GM12873 (cell line): ENCODE measurements around the gene B3GALNT2.

Experiments used
- TF ChIP-seq, protein P1 (sequence below): IDR thresholded peaks from 2 replicates; pipeline ENCODE4 v1.5.1; 2012; ENCODE audit warnings: low read depth, mild to moderate bottlenecking, moderate library complexity, low read length, control low read depth; ENCODE audit not compliant: insufficient read depth; ENCODE audit errors: missing control alignments

B3GALNT2 gene

DNA sequence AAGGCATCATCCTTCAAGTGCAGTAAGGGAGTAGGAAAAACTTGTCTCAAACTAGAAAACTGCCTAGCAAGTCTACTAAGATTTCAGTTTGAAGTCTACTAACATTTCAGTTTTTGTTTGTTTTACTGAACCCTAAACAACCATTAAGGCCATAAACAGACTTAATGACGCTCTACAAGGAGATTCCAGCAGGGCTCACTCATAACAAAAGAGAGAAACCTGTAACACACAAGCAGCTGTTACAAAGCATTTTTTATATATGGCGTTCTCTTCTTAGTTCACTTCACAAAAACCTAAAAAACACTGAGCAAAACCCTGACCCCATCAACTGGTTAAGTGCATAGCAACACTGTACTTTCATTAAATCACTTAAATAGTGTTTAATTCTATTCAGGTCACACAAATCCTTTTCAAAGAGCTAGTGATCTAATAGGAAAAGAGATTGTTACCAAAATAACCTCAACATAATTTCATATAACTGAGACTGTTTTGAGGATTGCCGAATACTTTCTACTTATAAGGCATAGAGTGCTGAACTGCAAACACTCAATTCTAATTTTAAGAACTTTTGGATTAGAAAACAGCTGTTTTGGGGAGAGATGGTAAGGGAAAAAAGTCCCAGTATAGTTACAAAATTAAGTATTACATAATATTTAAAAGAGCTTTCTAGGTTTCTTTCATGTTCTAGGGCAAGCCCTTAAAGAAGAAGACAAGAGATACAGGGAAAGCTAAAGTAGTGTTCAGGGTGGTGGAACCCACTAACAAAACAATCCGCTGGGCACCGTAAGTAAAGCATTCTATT lies 1.4 kb downstream of the B3GALNT2 start:
- TF ChIP-seq, protein P1, sequence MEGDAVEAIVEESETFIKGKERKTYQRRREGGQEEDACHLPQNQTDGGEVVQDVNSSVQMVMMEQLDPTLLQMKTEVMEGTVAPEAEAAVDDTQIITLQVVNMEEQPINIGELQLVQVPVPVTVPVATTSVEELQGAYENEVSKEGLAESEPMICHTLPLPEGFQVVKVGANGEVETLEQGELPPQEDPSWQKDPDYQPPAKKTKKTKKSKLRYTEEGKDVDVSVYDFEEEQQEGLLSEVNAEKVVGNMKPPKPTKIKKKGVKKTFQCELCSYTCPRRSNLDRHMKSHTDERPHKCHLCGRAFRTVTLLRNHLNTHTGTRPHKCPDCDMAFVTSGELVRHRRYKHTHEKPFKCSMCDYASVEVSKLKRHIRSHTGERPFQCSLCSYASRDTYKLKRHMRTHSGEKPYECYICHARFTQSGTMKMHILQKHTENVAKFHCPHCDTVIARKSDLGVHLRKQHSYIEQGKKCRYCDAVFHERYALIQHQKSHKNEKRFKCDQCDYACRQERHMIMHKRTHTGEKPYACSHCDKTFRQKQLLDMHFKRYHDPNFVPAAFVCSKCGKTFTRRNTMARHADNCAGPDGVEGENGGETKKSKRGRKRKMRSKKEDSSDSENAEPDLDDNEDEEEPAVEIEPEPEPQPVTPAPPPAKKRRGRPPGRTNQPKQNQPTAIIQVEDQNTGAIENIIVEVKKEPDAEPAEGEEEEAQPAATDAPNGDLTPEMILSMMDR, result no peak

DNA sequence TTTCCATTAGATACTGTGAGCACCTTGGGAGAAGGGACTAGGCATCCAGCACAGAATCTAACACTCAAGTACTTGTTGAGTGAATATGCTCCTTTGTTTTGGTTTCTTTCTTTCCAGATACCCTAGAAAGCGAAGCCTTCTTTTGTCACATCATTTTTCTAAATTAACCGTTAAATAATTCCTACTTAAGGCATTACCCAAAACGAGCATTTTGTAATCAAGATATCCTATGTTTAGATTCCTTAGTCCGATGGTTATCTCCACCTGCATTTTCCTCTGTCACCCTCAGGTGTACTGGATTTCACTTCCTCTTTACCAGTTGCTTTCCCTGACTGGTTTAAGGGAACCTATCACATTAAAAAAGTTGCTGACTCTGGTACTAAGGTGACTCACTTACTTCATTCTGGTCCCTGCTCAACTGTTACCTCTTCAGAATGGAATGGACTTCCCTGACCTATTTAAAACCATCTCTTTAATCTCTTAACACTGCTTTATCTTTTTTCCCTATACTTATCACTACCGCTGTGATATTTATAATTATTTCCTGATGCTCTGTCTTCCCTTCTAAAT lies 3.2 kb downstream of the B3GALNT2 start:
- TF ChIP-seq, protein P1, result no peak

DNA sequence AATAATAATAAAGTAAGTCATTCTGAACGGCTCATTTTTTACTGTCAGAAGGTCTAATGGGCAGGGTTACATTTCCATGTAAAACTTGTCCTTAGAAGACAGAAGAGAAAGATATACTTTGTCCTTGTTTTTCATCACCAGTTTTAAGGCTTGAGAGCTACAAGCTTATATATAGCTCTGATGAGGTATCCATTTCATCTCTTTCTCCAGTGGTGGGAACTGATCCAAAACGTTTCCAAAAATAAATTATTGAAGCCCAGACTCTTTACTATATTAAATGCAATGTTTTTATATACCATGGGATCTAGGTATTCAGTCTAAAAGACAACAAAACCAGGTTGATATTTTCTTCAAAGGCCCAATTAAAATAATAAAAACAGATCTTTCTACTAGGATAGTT lies 8.7 kb downstream of the B3GALNT2 start:
- TF ChIP-seq, protein P1, result no peak

DNA sequence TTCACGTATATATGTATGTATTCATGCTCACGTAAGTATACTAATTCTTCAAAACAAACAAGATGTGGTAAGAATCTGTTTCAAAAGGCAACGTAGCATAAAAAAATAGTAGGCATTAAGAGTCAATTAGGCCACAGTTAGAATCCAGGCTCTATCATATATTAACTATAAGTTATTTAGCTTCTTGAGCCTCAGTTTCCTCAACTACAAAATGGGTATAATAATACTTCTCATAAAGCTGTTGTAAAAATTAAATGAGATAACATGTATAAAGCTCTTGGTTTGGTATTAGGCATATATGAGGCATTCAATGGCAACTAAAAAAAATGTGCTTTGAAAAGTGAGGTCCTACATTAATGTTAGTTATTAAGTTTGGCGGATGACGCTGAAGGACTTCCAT lies 9.2 kb downstream of the B3GALNT2 start:
- TF ChIP-seq, protein P1, result no peak

DNA sequence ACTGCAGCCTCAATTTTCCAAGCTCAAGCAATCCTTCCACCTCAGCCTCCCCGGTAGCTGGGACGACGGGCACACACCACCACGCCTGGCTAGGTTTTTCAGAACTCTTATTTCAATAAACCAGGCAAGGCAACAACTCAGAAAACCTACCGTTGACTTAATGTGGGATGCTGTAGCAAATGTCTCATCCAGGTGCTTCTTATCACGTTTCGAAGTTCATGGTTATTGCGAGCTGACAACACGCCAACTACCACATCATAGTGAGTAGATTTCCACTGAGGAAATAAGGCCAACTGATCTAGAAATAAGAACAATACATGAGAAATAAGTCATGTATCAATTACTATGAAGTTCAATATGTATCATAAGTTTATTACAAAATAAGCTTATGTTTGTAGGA lies 9.7 kb downstream of the B3GALNT2 start:
- TF ChIP-seq, protein P1, result no peak

DNA sequence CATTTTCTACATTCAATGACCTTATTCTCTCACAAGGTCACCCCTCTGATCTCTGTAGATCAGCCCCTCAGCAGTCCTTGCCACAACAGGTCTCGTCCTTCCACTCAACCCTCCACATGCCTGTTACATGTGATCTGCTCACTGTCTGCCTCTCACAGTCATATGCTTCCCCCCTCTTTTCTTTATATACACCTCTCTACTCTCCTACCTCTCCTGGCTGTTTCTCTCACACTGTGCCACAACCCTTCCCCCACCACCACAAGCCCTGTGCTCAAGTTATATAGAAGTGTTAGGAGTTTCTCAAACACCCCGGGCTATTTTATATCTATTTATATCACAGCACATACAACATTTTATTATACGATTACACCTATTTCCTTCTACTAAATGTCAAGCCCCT lies 12.6 kb downstream of the B3GALNT2 start:
- TF ChIP-seq, protein P1, result no peak

DNA sequence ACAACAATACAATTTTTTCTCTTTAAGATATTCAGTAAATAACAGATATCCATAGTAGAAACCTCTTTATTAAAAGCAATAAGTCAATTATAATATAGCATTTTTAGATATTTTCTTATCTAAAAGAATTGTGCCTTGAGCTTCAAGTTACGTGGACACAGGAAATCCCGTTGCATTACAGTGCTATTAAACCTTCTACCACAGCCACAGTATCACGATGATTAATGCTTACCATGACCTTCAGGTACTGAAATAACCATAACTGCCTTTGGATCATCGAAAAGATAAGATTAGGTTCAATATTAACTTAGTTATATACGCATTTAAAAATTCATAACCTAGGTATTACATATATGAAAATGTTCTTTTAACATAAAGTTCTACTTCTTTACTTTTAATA lies 17.9 kb downstream of the B3GALNT2 start:
- TF ChIP-seq, protein P1, result no peak
